ENCODE measurements around the gene RHEB.

Gene RHEB

DNA sequence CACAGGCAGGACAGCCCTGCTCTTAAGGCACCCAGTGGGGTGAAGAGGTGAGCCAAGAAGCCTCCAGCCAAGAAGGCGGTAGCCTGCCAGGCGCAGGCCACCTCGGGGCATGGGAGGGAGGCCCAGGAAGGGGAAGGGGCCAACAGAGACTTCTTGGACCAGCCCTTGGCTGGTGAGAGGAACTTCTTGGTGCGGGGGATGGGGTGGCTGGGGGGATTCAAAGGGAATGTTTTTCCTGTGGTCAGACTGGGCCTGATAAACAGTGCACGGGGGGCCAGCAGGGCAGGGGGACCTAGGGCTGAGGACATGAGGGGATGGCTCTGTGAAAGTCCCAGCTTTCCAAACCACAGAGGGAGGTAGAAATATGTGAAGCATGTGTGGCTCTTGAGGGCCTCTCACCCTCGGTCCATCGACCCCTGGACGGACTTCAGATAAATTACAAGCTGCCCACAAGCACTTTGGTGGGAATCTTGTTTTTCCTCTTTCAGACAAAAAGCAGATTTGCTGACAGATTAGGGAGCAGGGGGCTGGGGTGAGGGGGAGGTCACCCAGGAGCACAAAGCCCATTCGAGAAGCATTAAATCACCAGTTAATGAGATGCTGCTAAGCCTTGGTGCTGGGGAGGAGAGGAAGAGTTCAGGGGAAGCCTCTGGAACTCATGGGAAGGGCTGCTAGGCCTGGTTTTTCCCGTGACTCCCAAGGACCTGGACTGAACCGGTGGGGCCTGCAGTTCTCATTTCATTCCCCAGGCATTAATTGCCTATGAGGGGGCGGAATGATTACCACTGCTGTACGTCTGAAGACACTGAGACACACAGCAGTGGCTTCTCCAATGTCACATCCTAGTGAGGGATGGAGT, 91.1 kb downstream of the RHEB start:
- Mint-ChIP-seq H3K27me3 (peaks cover 28 to 30% of the 10 kb centered on the region in 2 donors), H3K36me3 (no peaks in the 10 kb centered on the region), H3K9me3 (no peaks in the 10 kb centered on the region), H3K4me3 (no peak overlapping the region), H3K4me1 (peaks cover 19 to 27% of the 10 kb centered on the region in 2 donors), H3K27ac (no peak overlapping the region)
- no peak for ATAC-seq (replicated peaks)
- DNase-seq: no peak

DNA sequence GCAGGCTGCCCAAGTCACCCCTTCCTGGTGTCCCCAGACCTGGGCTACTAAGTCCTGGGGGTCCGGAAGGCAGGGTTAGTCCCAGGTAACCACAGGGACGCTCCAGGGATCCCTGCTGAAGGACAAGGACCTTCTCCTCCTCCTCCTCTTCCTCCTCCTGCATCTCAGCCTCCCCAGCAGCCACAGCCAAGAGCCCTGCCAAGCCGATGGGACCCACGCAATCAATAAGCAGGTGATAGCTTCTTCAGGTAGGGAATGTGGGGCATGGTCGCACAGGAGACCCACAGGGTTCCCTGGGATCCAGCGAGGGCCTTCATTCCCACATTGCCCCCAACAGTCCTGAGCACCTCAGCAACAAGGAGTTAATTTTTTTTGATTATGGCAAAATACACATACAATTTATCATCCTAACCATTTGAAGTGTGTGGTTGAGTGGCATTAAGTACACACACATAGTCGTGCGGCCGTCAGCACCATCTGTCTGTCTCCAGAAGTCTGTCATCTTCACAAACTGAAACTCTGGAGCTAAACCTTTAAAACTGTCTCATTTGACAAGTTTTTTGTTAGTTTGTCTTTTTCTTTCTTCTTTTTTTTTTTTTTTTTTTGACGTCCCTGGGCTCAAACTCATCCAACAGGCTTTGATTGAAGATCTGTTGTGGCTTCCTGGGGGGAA, 91.9 kb downstream of the RHEB start:
- Mint-ChIP-seq H3K27me3 (peaks cover 24 to 26% of the 10 kb centered on the region in 2 donors), H3K4me1 (peaks cover 13 to 21% of the 10 kb centered on the region in 2 donors), H3K4me3 (no peak overlapping the region), H3K36me3 (no peaks in the 10 kb centered on the region), H3K27ac (no peak overlapping the region), H3K9me3 (no peaks in the 10 kb centered on the region)
- ATAC-seq (replicated peaks) (no peak), DNase-seq (no peak)

DNA sequence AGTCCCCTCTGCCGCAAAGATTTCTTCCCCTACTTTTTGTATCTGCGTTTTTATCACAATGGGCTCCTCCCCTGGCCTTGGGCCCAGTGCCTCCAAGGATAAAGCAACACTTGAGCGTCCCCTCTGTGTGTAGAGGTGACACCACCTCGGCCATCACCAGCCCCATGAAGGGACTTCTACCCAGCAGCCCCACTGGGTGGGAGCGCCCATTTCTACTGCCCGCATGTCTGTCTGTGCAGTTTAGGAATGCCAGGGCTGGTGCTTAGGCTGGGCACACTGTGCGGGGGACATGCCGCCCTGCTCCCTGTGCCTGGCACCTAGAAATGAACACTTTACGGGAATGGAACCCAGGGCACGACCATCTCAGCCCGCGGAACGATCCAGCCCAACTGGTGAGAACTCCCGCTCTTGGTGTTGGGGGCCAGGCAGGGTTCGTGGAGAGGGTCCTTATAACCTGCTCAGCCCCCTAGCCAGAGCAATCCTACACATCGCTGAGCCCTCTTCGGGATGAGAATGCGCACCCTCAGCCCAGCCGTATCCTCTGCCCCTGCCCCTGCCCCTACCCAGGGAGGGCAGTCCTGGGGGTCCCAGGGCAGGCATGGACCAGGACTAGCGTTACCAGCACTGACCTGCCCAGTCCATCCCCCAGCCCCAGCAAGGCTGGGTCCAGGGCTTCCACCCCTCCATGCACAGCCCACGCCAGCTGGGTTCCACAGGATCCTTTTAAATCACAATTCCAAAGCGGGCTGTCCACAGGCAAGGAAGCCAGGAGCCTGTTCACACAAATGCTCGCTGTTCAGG, 92.6 kb downstream of the RHEB start:
- DNase-seq: no peak
- peaks cover 25 to 26% of the 10 kb centered on the region in 2 donors for H3K27me3 Mint-ChIP-seq
- peaks cover 0 to under 1% of the 10 kb centered on the region in 2 donors for H3K36me3 Mint-ChIP-seq
- no peak for ATAC-seq (replicated peaks)
- no peak overlapping the region for H3K27ac Mint-ChIP-seq
- no peak overlapping the region for H3K4me3 Mint-ChIP-seq
- H3K4me1 Mint-ChIP-seq: peaks cover 11 to 17% of the 10 kb centered on the region in 2 donors
- H3K9me3 Mint-ChIP-seq: peaks cover 2 to 3% of the 10 kb centered on the region in 2 donors

DNA sequence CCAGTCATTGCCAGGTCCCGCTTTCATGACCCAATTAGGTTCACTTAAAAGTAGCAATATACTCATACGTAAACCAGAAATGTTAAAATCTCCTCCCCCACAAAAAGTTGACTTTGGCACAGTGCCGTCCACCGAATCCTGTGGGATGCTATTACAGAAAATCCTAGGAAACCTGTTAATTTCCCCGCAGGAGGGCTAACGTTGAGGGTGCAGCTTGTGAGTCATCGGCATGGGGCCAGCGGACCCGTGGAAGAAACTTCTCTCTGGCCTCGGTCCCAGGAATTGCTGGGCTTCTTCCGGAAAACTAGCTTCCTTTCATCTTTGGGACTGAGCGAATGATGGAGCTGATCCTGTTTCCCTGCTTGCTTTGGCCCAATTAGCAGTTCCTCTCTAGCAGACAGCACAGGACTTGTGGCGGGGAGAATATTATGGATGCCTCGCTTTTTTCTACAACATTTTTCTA, 93.2 kb downstream of the RHEB start:
- Mint-ChIP-seq H3K9me3 (peaks cover 7 to 9% of the 10 kb centered on the region in 2 donors), H3K4me3 (no peak overlapping the region), H3K27ac (no peak overlapping the region), H3K4me1 (peaks cover 11 to 17% of the 10 kb centered on the region in 2 donors), H3K27me3 (peaks cover 28 to 32% of the 10 kb centered on the region in 2 donors), H3K36me3 (peaks cover 0 to 7% of the 10 kb centered on the region in 2 donors)
- no peak for DNase-seq
- no peak for ATAC-seq (replicated peaks)

DNA sequence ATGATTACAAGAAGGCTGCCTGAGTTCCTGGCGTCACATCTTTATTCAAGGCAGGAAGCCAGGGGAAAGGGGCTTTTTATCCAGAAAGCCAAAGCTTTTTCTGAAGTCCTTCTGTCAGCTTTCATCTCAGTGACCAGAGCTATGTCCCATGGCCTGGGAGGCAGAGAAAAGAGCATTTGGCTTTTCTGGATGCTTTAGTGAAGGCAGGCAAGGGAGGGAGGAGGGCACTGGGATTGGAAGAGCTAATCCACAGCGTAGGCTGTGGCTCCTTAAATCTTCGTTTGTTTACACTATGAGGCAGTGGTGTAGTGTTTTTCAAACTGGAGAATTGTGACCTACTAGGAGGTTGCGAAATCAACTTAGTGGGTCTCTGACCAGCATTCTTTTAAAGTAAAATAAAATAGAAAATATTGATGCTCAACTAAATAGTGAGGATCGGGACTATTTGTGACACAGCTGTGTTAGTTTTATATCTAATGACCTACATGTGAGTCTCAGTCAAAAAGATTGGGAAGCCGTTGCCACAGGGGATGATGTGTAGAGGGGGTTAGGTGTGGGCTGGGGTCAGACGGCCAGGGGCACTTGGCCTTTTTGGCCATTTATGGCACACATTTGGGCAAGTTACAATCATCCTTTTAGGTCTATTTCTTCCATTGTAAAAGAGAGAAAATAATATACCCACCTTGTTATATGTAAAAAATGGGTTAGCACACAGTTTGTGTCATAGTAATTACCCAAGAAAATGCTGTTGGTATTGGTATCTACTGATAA, 93.8 kb downstream of the RHEB start:
- peaks cover 0 to 8% of the 10 kb centered on the region in 2 donors for H3K36me3 Mint-ChIP-seq
- no peak overlapping the region for H3K4me3 Mint-ChIP-seq
- no peak for ATAC-seq (replicated peaks)
- peaks cover 32 to 35% of the 10 kb centered on the region in 2 donors for H3K27me3 Mint-ChIP-seq
- peaks cover 11 to 17% of the 10 kb centered on the region in 2 donors for H3K4me1 Mint-ChIP-seq
- H3K27ac Mint-ChIP-seq: no peak overlapping the region
- H3K9me3 Mint-ChIP-seq: peaks cover 7 to 10% of the 10 kb centered on the region in 2 donors
- no peak for DNase-seq

DNA sequence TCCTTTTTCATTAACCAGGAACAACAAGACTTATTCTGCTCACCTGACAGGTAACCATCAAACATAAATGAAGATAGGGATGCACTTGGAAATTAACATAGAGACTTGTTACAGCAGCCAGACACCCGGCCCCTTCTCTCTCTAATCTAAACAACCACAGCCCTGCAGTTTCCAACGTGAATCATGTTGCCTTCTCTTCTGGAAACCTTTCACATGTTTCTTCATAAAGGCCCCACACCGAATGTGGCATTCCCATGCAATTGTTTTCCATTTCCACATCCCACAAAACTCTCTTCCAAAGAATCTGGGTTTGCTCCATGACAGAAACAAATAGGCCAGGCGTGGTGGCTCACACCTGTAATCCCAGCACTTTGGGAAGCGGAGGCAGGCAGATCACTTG, 94.9 kb downstream of the RHEB start:
- H3K9me3 Mint-ChIP-seq: peaks cover 15 to 17% of the 10 kb centered on the region in 2 donors

DNA sequence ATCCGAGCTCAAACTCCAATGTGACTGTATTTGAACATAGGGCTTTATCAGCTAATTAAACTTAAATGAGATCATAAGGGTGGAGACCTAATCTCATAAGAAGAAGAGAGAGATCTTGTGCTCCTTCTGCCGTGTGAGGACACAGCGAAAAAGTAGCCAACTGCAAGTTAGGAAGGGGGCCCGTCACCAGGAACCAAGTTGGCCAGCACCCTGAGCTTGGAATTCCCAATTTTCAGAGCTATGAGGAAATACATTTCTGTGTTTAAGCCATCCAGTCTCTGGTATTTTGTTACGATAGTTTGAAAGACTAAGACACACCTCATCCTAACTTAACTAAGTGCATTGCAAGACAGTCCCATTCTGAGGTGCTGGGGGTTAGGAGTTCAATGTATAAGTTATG, 95.8 kb downstream of the RHEB start:
- peaks cover 15 to 19% of the 10 kb centered on the region in 2 donors for H3K9me3 Mint-ChIP-seq
- H3K36me3 Mint-ChIP-seq: peaks cover 0 to 11% of the 10 kb centered on the region in 2 donors
- no peak for DNase-seq
- peaks cover 0 to 6% of the 10 kb centered on the region in 2 donors for H3K4me1 Mint-ChIP-seq
- H3K27me3 Mint-ChIP-seq: peaks cover 34 to 42% of the 10 kb centered on the region in 2 donors
- ATAC-seq (replicated peaks): no peak
- H3K27ac Mint-ChIP-seq: no peak overlapping the region
- H3K4me3 Mint-ChIP-seq: no peak overlapping the region

More for the DNA sequence above, 94.9 kb downstream of the RHEB start:
- Mint-ChIP-seq H3K4me1 (peaks cover 3 to 9% of the 10 kb centered on the region in 2 donors), H3K36me3 (peaks cover 0 to 11% of the 10 kb centered on the region in 2 donors), H3K27me3 (peaks cover 34 to 42% of the 10 kb centered on the region in 2 donors), H3K27ac (no peak overlapping the region), H3K4me3 (no peak overlapping the region)
- DNase-seq (no peak), ATAC-seq (replicated peaks) (no peak)

DNA sequence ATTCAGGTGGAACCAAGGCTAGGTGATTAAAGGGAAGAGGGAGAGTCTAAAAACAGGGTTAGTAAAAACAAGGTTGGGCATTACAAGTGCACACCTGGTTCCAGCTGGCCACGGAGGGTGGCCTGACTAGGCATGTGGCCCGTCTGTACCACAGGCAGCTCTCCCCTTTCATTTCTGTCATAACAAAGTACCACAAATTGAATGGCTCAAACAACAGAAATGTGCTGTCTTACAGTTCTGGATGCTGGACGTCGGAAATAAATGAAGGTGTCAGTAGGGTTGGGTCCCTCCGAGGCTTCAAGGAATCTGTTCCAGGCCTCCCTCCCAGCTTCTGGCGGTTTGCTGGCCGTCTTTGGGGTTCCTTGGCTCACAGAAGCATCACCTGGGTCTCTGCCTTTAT, 96.5 kb downstream of the RHEB start:
- DNase-seq (no peak), ATAC-seq (replicated peaks) (no peak)
- Mint-ChIP-seq H3K27ac (no peak overlapping the region), H3K36me3 (peaks cover 0 to 13% of the 10 kb centered on the region in 2 donors), H3K4me1 (peaks cover 0 to 4% of the 10 kb centered on the region in 2 donors), H3K9me3 (peaks cover 15 to 20% of the 10 kb centered on the region in 2 donors), H3K4me3 (no peak overlapping the region), H3K27me3 (peaks cover 30 to 36% of the 10 kb centered on the region in 2 donors)

DNA sequence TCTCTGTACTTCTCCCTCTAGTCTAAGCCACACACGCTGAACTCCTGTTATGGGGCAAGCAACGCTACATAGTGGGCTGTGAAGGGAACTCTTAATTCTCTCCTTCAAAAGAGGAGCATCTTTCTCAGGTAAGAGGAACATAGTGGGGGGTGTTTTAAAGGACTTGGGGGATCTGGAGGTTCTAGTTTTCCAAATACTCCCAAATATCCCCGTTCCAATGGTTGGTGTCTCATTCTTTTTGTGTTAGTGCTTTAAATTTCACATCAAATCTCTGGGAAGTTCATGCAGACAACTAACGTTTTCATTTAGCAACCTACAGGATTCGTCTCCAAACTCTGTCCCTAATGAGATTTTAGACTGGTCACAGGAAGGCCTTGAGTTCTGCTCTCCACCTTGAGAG, 97.5 kb downstream of the RHEB start:
- peaks cover 15 to 20% of the 10 kb centered on the region in 2 donors for H3K9me3 Mint-ChIP-seq
- ATAC-seq (replicated peaks): no peak
- no peaks in the 10 kb centered on the region for H3K4me1 Mint-ChIP-seq
- H3K27ac Mint-ChIP-seq: no peak overlapping the region
- peaks cover 0 to 16% of the 10 kb centered on the region in 2 donors for H3K36me3 Mint-ChIP-seq
- peaks cover 28 to 33% of the 10 kb centered on the region in 2 donors for H3K27me3 Mint-ChIP-seq
- DNase-seq: no peak
- H3K4me3 Mint-ChIP-seq: no peak overlapping the region

DNA sequence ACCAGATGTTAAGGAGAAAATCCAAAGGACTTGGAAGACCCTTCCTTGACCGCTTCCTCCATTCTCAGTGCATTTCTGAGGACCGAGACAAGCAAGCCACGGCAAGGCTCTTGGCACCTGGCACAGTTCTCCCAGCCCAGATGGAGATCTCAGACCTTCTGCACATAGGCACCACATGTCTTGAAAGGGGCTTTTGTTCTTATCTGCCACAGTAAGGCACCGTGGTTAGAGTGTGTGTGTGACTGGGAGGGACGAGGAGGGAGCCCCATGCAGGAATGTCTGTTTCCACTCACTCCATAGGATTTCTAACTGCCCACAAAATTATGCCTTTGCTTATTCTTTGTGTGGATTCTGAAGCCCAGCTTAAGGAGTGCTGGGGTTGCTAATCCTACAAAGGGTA, 99.6 kb downstream of the RHEB start:
- H3K27me3 Mint-ChIP-seq: peaks cover 37 to 38% of the 10 kb centered on the region in 2 donors
- ATAC-seq (replicated peaks): no peak
- peaks cover 15 to 20% of the 10 kb centered on the region in 2 donors for H3K9me3 Mint-ChIP-seq
- no peak for DNase-seq
- no peak overlapping the region for H3K4me3 Mint-ChIP-seq
- no peaks in the 10 kb centered on the region for H3K4me1 Mint-ChIP-seq
- peaks cover 0 to 16% of the 10 kb centered on the region in 2 donors for H3K36me3 Mint-ChIP-seq
- no peak overlapping the region for H3K27ac Mint-ChIP-seq

DNA sequence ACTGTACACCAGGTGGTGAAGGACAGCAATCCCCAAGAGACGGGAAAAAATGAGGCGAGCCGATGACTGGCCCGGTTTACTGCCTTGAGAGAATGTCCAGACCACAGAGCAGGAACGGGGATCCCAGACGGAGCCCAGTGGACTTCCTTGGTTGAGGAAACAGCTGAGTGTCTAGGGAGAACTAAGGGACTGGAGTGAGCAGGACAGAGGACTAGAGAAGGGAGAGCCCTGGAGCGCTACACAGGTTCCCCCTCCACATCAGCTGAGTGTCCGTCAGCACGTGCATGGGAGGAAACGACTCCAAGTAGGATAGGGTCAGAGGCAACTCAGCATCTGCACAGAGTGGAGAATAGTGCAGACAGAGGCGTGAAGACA, 102.8 kb downstream of the RHEB start:
- DNase-seq (no peak), ATAC-seq (replicated peaks) (no peak)
- H3K27me3 Mint-ChIP-seq: peaks cover 52 to 56% of the 10 kb centered on the region in 2 donors
- peaks cover 0 to 13% of the 10 kb centered on the region in 2 donors for H3K36me3 Mint-ChIP-seq
- no peak overlapping the region for H3K4me3 Mint-ChIP-seq
- peaks cover 11 to 16% of the 10 kb centered on the region in 2 donors for H3K9me3 Mint-ChIP-seq
- H3K4me1 Mint-ChIP-seq: peaks cover 0 to 4% of the 10 kb centered on the region in 2 donors
- H3K27ac Mint-ChIP-seq: no peak overlapping the region

DNA sequence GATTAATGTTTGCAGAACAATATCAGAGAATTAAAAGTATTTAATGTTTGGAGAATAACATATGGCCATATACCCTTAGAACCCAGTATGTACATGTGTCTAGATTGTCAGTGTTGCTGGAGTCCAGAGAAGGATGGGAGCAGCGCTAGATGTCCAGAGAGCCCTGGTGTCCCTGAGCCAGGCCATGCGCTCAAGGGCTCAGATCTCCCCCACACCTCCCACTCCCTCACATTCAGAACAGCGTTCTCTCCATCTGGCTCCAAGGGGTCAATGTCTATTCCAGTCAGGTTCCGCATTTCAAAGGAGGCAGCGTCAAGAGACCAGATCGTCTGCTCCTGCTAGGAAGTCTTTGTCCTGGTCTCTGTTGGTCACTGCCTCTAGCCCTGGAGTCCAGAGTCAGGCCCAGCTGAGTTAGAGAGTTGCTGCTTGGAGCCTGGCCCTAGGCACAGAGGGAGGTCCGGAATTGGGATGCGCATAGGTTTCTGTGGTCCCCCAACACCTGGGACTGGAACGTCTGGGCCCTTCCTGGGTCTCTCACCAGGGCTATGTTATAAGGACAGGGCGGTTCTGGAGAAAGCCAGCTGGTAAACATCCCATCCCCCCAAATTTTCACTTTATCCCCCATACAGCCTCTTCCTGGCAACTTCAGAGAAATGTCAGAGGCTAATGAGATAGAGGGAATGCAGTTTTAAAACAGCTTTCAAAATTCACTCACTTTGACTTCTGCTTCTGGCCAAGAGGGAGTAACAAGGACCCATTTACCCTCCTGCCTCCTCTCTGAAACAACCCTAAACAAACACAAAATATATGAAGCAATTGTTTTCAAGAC, 103.4 kb downstream of the RHEB start:
- DNase-seq (no peak), ATAC-seq (replicated peaks) (no peak)
- Mint-ChIP-seq H3K36me3 (peaks cover 0 to 8% of the 10 kb centered on the region in 2 donors), H3K27me3 (peaks cover 53 to 56% of the 10 kb centered on the region in 2 donors), H3K4me3 (no peak overlapping the region), H3K4me1 (peaks cover 5 to 10% of the 10 kb centered on the region in 2 donors), H3K9me3 (peaks cover 8 to 11% of the 10 kb centered on the region in 2 donors), H3K27ac (no peak overlapping the region)

Measured in stimulated activated naive B cell treated with anti-CD40 and anti-IgM and Interleukin-4, amounts not matched to agents 10 μg/mL and 1 μg/mL and 100 μg/mL, for 72 hours (primary cell).